Central memory CD4-positive, alpha-beta T cell (primary cell): ENCODE results near the gene AJAP1.

Source experiments
- DNase-seq: peaks from one replicate; pipeline ENCODE4 v3.0.0; 2022

AJAP1 gene

GRCh38 chr1:4684864-4685522, 30.6 kb downstream of the AJAP1 start:
- DNase-seq: no peak

DNA sequence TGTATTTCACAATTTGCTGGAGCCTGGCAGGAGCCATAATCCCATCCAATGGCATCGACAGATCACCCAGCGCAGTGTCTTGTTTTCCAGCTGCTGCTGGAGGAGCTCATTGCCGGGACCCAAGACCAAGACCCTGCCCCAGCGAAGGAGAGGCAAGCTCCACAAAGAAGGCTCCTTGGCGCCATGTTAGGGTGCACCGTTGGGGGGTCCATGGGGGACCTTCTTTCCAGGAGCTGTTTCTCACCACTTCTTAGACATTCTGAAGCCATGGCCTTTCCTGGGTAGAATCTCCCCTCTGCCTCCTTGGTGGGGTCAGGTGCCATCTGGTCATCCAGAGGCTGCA, 31.1 kb downstream of the AJAP1 start:
- DNase-seq: no peak

GRCh38 chr1:4687943-4688342, 33.5 kb downstream of the AJAP1 start:
- DNase-seq: no peak

GRCh38 chr1:4689271-4689935, 35.0 kb downstream of the AJAP1 start:
- no peak for DNase-seq

DNA sequence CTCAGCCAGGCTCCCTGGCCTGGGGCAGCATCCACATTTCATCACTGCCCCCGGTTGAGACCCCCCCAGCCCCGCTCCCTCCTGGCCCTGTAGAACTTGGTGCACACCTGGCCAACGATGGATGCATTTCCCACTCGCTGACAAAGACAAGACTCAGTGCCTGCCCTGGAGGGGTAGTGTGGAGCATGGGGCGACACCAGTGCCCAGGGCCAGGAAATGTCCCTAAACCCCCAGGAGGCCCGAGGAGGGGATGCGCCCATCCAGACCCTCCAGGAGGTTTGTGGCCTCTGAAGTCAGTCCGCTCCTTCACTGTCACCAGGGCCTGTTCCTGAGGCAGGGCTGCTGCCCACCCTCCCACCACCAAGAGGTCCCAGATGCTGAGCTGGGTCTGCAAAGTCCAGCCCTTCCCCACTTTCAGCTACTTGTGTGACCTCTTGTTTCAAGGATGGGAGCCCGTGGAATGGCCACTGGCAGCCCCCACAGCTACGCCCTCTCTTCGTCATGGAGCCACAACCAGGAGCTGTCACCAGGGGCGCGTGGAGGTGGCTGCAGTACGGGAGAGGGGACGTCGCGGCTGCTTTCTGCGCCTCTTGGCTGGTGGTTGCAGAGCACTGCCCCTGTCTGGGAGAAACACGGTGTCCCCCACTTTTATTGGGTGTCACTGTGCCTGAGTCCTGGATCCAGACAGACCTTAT, 35.7 kb downstream of the AJAP1 start:
- DNase-seq: no peak

- no peak for DNase-seq
Measured at GRCh38 chr1:4690951-4691675, 36.7 kb downstream of the AJAP1 start.

DNA sequence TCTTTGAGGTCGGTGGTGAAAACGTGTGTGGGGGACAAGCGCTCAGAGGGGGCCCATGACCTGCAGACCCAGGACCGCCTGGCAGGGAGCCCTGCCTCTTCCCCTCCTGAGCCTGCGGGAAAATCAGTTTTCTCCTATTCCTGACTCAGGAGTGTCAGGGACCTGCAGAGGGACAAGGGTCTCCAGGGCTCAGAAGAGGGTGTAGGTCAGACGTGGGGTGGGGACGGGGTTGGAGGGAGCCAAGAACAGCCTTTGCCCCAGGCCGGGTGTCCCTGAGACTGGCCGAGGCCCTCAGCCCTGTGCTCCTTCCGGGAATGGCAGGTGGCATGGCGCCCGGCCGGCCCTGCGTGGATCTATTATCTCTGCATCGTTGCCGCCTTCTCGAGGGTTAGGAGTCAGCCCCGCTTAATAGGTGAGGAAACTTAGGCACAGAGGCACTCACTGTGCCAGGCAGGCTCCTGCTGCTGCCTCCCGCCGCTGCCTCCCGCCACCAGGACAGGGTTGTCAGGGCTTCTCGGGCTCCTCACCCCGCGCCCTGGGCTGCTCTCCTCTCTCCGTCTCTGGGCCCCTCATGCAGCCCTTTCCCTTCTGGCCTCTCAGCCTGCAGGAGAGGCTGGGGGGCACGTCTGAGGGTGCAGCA, 37.5 kb downstream of the AJAP1 start:
- DNase-seq: no peak

- DNase-seq: no peak
Measured at GRCh38 chr1:4692437-4692836, 38.0 kb downstream of the AJAP1 start.

DNA sequence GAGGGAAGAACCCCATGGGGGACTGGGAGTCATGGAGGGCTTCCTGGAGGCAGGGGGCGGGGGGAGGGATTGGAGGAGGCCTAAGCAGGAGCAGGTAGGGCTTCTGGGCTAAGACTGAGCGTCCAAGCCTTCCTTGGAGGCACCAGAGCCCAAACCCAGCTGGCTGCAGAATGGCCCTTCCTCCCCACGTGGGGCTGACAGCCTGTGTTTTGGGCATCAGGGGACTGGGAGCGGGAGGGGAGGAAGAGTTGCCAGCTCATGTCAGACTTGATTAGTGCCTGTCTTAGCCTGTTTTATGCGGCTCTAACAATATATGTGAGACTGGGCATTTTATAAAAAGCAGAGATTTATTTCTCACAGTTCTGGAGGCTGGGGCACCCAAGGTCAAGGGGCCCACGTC, 38.9 kb downstream of the AJAP1 start:
- no peak for DNase-seq

DNA sequence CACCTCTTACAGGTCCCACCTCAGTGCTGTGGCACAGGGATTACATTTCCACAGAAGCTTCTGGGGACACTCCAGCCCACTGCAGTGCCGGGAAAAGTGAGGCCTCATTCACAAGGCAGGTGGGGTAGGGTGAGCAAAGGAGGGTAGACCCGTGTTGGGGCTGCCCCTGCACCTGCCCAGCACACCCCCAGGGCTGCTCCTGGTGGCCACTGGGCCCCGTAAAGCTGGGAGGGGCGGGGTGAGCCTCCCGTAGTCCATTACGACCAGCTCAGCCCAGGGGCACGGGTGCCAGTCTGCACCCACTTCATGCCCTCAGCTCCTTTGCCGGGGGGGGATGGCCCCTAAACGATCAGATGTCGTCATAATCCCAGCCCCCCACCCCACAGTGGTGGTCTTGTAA, 39.5 kb downstream of the AJAP1 start:
- DNase-seq: no peak

GRCh38 chr1:4694492-4694891, 40.1 kb downstream of the AJAP1 start:
- no peak for DNase-seq

GRCh38 chr1:4695241-4695640, 40.8 kb downstream of the AJAP1 start:
- no peak for DNase-seq

- no peak for DNase-seq
Measured at GRCh38 chr1:4696161-4696745, 41.8 kb downstream of the AJAP1 start.

DNA sequence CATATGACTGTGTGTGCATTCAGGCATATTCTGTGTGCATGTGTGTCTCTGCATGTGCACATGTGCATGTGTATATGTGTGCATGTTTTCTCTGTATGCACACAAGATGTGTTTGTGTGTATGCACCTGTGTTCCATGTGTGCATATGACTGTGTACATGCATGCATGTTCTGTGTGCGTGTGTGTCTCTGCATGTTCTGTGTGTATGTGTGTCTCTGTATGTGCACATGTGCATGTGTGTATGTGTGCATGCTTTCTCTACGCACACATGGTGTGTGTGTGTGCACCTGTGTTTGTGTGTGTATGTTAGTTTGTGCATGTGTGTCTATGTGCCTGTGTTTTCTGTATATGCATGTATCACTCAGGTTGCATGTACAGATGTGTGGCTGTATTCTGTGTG, 42.3 kb downstream of the AJAP1 start:
- no peak for DNase-seq

DNA sequence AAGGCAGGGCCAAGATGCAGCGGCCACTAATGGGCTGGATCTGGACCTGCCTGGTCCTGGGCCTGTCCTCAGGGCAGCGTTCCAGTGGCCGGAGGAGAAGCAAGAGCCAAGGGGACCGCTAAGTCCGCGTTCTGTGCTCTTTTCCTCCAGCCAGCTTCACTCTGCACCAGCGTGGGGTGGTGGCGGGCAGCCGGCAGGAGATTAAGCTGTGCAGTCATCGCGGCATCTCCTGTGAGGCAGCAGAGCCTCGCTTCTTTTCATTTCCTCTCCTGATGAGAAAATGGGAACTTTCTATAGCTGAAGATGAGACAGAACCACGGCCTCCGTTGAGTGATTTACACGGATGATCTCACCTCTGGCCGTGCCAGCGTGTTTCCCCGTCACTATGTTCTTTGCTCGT, 43.4 kb downstream of the AJAP1 start:
- no peak for DNase-seq

- DNase-seq: no peak
Measured at GRCh38 chr1:4698911-4699310, 44.5 kb downstream of the AJAP1 start.

DNA sequence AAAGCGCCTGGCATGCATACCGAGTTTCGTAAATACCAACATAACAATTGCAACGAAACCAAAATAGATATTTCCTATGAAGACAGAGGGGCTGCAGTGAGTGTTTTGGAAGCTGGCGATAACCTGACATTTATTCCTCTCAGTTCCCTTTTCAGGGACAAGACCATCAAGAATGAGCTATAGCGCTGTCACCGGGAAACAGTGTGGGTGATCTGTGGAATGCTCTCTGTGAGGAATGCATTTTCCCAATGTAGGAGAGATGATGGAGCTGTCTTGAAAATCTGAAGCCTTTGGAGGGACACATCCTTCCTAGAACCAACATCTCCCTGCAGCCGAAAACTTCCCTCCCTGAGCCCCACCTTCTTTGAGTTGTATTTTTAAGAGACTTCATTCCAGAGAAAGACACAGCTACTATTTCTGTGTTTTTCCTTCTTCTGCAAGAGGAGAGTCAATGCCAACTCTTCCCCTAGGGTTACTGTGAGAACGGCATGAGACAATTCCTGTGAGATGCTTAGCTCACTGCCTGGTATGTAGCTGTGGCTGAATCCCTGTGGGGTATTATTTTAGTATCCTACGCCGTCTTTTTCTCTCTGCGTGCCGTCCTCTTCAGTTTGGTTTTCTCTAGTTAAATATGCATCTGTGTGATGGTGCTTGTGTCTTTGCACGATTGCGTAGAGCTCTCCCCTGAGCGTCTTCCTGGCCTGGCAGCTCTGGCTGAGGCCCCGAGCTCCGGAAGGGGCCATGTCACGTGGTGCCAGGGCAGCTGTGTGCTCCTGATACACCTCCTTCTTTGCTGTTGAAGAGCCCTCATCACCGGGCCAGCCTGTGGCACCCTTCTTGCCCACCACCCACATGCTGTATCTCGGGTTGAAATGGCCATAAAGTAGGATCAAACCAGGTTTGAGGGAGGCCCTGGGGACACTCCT, 45.2 kb downstream of the AJAP1 start:
- no peak for DNase-seq

- no peak for DNase-seq
Measured at GRCh38 chr1:4700801-4701200, 46.4 kb downstream of the AJAP1 start.

DNA sequence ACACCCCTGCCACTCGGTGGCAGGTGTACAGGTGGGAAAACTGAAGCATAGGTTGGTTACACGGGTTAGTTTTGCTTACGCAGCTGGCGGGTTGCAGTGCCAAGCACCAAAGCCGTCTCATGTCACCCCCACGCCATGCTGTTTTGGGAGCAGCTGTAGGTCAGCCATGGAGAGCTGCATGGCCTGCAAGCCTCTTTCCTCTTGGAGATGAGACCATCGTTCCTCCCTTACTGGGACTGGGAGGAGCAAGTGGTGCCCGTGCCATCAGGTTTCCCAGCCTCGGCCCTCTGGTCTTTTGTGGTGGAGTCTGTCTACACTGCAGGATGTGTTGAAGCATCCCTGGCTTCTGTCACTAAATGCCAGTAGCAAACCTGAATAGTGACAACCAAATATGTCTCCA, 46.9 kb downstream of the AJAP1 start:
- DNase-seq: no peak

DNA sequence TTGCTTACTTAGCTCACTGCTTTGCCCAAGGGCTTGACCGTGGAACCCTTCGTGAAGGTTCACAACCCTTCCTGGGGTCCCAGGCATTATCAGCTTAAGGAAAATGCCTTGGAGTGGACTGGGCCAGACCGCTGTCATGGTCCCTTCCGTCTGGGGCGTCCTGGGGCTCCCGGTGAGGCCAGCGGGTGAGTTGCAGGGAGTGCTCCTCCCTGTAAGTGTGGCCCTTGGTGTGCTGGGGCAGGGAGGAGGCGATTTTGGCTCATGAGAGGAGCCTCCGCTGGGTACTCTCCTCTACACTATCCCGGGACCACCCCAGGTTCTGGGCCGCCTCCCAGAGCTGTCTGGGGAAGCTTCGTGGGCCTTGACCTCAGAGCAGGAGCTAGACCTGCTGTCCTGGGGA, 48.1 kb downstream of the AJAP1 start:
- no peak for DNase-seq

DNA sequence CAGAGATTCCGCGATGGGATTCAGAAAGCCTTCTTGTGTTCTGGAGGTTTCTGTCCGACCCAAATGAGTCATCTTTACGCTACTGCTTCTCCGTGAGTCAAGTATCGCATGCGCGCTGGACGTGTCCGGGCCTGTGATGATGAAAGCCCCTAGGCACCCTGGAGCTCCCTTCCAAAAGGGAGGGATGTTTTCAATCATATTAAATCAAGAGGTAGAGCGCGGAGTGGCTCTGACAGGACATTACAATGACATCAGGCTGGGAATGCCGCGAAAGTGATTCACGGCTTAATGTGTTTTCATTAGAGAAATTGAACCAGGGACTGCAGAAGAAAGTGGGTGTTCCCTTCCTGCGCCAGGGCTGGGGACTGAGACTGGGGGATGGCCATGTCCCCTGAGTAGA, 48.5 kb downstream of the AJAP1 start:
- DNase-seq: no peak

GRCh38 chr1:4703646-4704045, 49.2 kb downstream of the AJAP1 start:
- no peak for DNase-seq
